Colonic mucosa (tissue), 4 donors: ENCODE data around the gene FAM13A. TPM values are rescaled to one million over a fixed set of nuclear protein-coding genes. Genes with fewer than 3 reads are reported as not detected.

Experiments
- DNase-seq: peaks from one replicate; pipeline ENCODE4 v3.0.0-alpha.2; 2020
- H3K27ac ChIP-seq: fragments of 200-600 bp; one replicate; pipeline ENCODE4 v1.8.0; 2021
- H3K27me3 ChIP-seq: fragments of 200-600 bp; one replicate; pipeline ENCODE4 v1.8.0; 2021
- H3K36me3 ChIP-seq: fragments of 200-600 bp; one replicate; pipeline ENCODE4 v1.8.0; 2021
- H3K4me1 ChIP-seq: fragments of 200-600 bp; one replicate; pipeline ENCODE4 v1.8.0; 2021; ENCODE audit warnings: mild to moderate bottlenecking
- H3K4me3 ChIP-seq: fragments of 200-600 bp; one replicate; pipeline ENCODE4 v1.8.0; 2021
- H3K9ac ChIP-seq, 2 donors: one replicate each; pipeline ENCODE4 v1.7.0; 2013; ENCODE audit warnings: control low read depth in 2 of 2, low read depth in 2 of 2, low read length in 2 of 2
- H3K9me3 ChIP-seq: fragments of 200-600 bp; one replicate; pipeline ENCODE4 v1.8.0; 2021
- intact Hi-C: fragments of 100-400 bp; cut with DNase I; formaldehyde crosslinking; loops from one replicate; pipeline ENCODE4 v1.14.1; 2022
- total RNA-seq, 2 donors: library from RNA; stranded (reverse); fragmentation: NEBNext Ultra II Directional in 1 of 2; extraction: Animal tissue kit (Norgen Biotek cat#: 25700) in 1 of 2; gene quantifications; one replicate each; pipeline ENCODE4 v1.2.1, GENCODE V29; 2021
- TF ChIP-seq, protein P1 (sequence below): fragments of 200-600 bp; IDR thresholded peaks from one replicate; pipeline ENCODE4 v1.8.0; 2022; ENCODE audit warnings: antibody characterized with exemption, mild to moderate bottlenecking
- donor health status: healthy.
- donor health status: DM: no; HTN: no; CAD: no.
- donor health status: DM: no; HTN: no; CAD: no.

The FAM13A gene
- total RNA-seq, 2 donors from 2014 or later = 34.0 to 248 TPM

DNA sequence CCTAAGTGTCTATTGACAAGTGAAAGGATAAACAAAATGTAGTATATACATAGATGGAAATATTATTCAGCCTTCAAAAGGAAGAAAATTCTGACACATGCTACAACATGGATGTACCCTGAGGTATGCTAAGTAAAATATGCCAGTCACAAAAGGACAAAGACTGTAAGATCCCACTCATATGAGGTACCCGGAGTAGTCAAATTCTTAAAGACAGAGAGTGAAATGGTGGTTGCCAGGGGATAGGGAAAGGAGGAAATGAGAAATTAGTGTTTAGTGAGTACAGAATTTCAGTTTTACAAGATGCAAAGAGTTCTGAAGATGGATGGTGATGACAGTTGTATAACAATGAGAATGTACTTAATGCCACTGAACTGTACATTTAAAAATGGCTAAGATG, 257.1 kb downstream of the FAM13A start:
- TF ChIP-seq, protein P1, sequence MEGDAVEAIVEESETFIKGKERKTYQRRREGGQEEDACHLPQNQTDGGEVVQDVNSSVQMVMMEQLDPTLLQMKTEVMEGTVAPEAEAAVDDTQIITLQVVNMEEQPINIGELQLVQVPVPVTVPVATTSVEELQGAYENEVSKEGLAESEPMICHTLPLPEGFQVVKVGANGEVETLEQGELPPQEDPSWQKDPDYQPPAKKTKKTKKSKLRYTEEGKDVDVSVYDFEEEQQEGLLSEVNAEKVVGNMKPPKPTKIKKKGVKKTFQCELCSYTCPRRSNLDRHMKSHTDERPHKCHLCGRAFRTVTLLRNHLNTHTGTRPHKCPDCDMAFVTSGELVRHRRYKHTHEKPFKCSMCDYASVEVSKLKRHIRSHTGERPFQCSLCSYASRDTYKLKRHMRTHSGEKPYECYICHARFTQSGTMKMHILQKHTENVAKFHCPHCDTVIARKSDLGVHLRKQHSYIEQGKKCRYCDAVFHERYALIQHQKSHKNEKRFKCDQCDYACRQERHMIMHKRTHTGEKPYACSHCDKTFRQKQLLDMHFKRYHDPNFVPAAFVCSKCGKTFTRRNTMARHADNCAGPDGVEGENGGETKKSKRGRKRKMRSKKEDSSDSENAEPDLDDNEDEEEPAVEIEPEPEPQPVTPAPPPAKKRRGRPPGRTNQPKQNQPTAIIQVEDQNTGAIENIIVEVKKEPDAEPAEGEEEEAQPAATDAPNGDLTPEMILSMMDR = no peak
- Histone ChIP-seq H3K27ac (no peak overlapping the region), H3K27me3 (no peaks in the 10 kb centered on the region), H3K9ac (no peak overlapping the region), H3K4me1 (peaks cover 13% of the 10 kb centered on the region), H3K9me3 (no peaks in the 10 kb centered on the region), H3K36me3 (peaks cover 3% of the 10 kb centered on the region), H3K4me3 (no peak overlapping the region)
- no peak for DNase-seq
- intact Hi-C loops = no loop called here

DNA sequence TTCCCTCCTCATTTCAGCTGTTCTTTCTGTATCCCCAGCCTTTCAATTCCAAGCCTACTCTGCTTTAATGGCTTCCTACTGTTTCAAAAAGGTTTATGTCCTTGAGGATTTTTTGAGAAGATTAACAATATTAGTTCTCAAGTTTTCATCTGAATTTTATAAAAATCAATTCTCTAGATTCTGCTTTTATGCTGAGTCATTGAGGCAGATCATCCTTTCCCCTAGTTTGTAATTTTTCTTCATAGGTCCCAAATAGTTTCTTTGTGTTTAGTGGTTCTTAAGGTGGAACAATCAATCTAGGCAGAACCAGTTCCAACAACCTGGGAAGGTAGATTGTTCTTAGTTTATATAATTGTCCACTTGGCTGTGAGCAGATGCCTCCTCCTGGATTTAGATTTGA, 259.3 kb downstream of the FAM13A start:
- no peaks in the 10 kb centered on the region for H3K27me3 ChIP-seq
- TF ChIP-seq, protein P1 = no peak
- H3K27ac ChIP-seq = no peak overlapping the region
- H3K4me3 ChIP-seq = no peak overlapping the region
- intact Hi-C loops = no loop called here
- no peaks in the 10 kb centered on the region for H3K4me1 ChIP-seq
- H3K9me3 ChIP-seq = no peaks in the 10 kb centered on the region
- H3K36me3 ChIP-seq = peaks cover 3% of the 10 kb centered on the region
- DNase-seq = no peak
- no peak overlapping the region for H3K9ac ChIP-seq

DNA sequence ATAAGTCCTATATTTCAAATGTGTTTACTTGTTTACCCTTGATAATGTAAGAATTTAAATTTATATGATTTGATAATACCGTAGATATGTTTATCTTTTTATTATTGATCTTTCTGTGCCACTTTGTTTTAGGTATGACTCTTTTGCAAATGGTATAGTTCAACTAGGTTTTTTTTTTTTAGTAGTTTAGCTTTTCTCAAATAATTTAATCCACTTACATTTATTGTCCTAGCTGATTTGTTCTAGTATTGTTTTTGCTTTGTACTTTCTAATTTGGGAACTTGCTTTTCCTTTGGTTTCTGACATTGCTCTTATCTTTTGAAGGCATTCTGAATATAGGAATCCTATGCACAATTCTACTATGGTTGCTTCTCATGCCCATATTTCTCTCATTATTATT, 260.4 kb downstream of the FAM13A start:
- TF ChIP-seq, protein P1 = no peak
- no peak for DNase-seq
- Histone ChIP-seq H3K9ac (no peak overlapping the region), H3K4me3 (no peak overlapping the region), H3K9me3 (no peaks in the 10 kb centered on the region), H3K27ac (no peak overlapping the region), H3K4me1 (no peaks in the 10 kb centered on the region), H3K36me3 (peaks cover 3% of the 10 kb centered on the region), H3K27me3 (no peaks in the 10 kb centered on the region)
- intact Hi-C loops = no loop called here

DNA sequence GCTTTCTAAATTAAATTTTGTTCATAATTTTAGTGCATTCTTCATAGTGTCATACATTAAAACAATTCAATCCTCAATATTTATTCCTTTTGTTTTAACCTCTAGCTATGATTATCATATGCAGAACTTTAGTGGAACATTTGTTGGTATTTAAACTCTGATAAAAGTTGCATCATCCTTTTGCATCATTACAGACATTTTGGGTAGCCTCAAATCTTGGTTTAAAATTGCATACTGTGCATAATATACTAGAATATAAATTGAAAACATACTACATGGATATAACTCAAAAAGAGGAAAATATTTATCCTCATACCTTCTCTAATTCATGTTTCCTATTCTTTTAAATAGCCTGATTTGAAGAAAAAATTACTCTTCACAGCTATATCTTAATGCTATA, 262.0 kb downstream of the FAM13A start:
- Histone ChIP-seq H3K4me1 (no peaks in the 10 kb centered on the region), H3K9ac (no peak overlapping the region), H3K9me3 (no peaks in the 10 kb centered on the region), H3K4me3 (no peak overlapping the region), H3K36me3 (no peaks in the 10 kb centered on the region), H3K27ac (no peak overlapping the region), H3K27me3 (no peaks in the 10 kb centered on the region)
- intact Hi-C loops = no loop called here
- TF ChIP-seq, protein P1 = no peak
- DNase-seq = no peak

DNA sequence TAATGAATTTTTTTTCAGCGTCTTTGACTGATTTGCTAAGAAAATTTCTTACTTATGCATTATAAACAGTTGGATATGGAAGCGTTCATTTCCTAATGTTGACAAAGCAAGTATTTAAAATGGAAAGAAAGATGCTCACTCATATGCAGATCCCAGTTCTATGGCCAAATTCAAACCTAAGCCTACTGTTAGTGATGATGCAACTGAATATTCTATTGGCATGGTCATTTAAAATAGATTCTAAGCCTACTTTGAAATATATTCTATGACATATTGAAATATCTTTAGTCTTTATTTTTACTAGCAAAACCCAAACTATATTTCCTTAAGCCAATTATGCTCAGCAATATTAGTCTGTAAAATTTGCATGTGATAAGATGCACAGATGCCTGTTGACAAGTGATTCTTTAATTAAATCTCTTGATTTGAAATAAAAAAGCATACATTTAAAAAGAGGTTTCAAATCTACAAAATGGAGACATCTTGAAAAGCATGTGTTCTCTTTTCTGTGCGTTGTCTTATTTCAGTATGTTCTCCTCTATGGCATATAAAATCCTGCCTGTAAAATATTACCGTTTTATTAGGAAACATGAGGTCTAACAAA, 262.8 kb downstream of the FAM13A start:
- Histone ChIP-seq H3K9ac (no peak overlapping the region), H3K36me3 (no peaks in the 10 kb centered on the region), H3K27me3 (no peaks in the 10 kb centered on the region), H3K27ac (no peak overlapping the region), H3K9me3 (no peaks in the 10 kb centered on the region), H3K4me1 (no peaks in the 10 kb centered on the region), H3K4me3 (no peak overlapping the region)
- TF ChIP-seq, protein P1 = no peak
- DNase-seq = no peak
- intact Hi-C loops = no loop called here
